ENCODE data around the gene INPP5E.

The INPP5E gene

GRCh38 chr9:136434580-136435169 lies 5.0 kb downstream of the INPP5E start:
- H3K27ac ChIP-seq = no peak overlapping the region
- no peaks in the 10 kb centered on the region for H3K36me3 ChIP-seq (ENCODE audit: control insufficient read depth, insufficient read depth, low read length)
- no peaks in the 10 kb centered on the region for H3K9me3 ChIP-seq (ENCODE audit: control insufficient read depth, low read length)
- H3K27me3 ChIP-seq (ENCODE audit: control insufficient read depth, insufficient read depth, low read length) = no peaks in the 10 kb centered on the region
- H3K4me3 ChIP-seq (ENCODE audit: low read depth, low read length) = no peak overlapping the region
- H3K79me2 ChIP-seq = peaks cover 2% of the 10 kb centered on the region
- no peak overlapping the region for H2AFZ ChIP-seq
- no peak overlapping the region for H3K9ac ChIP-seq
- no peaks in the 10 kb centered on the region for H3K4me1 ChIP-seq
- no peak for TF ChIP-seq CTCF (IDR thresholded peaks at IDR 0.05)
- H3K4me2 ChIP-seq (ENCODE audit: low read length) = no peak overlapping the region

- Histone ChIP-seq H3K4me2 (ENCODE audit: low read length) (no peak overlapping the region), H3K79me2 (peaks cover 2% of the 10 kb centered on the region), H3K4me3 (ENCODE audit: low read depth, low read length) (no peak overlapping the region), H3K27ac (no peak overlapping the region), H3K36me3 (ENCODE audit: control insufficient read depth, insufficient read depth, low read length) (no peaks in the 10 kb centered on the region), H3K9me3 (ENCODE audit: control insufficient read depth, low read length) (no peaks in the 10 kb centered on the region), H2AFZ (no peak overlapping the region), H3K9ac (no peak overlapping the region), H3K27me3 (ENCODE audit: control insufficient read depth, insufficient read depth, low read length) (no peaks in the 10 kb centered on the region), H3K4me1 (no peaks in the 10 kb centered on the region)
- no peak for TF ChIP-seq CTCF (IDR thresholded peaks at IDR 0.05)
These were observed 5.6 kb downstream of the INPP5E start for GRCh38 chr9:136433849-136434579.

GRCh38 chr9:136433043-136433715 lies 6.5 kb downstream of the INPP5E start:
- no peak for TF ChIP-seq CTCF (IDR thresholded peaks at IDR 0.05)
- Histone ChIP-seq H2AFZ (no peak overlapping the region), H3K9ac (no peak overlapping the region), H3K27ac (no peak overlapping the region), H3K4me2 (ENCODE audit: low read length) (no peak overlapping the region), H3K4me3 (ENCODE audit: low read depth, low read length) (no peak overlapping the region), H3K4me1 (no peaks in the 10 kb centered on the region), H3K9me3 (ENCODE audit: control insufficient read depth, low read length) (no peaks in the 10 kb centered on the region), H3K27me3 (ENCODE audit: control insufficient read depth, insufficient read depth, low read length) (no peaks in the 10 kb centered on the region), H3K36me3 (ENCODE audit: control insufficient read depth, insufficient read depth, low read length) (no peaks in the 10 kb centered on the region), H3K79me2 (peaks cover 2% of the 10 kb centered on the region)

GRCh38 chr9:136432591-136432990 lies 7.1 kb downstream of the INPP5E start:
- H3K4me1 ChIP-seq = no peaks in the 10 kb centered on the region
- no peak overlapping the region for H2AFZ ChIP-seq
- no peaks in the 10 kb centered on the region for H3K36me3 ChIP-seq (ENCODE audit: control insufficient read depth, insufficient read depth, low read length)
- no peak overlapping the region for H3K4me2 ChIP-seq (ENCODE audit: low read length)
- no peaks in the 10 kb centered on the region for H3K9me3 ChIP-seq (ENCODE audit: control insufficient read depth, low read length)
- H3K27me3 ChIP-seq (ENCODE audit: control insufficient read depth, insufficient read depth, low read length) = no peaks in the 10 kb centered on the region
- no peak overlapping the region for H3K4me3 ChIP-seq (ENCODE audit: low read depth, low read length)
- H3K79me2 ChIP-seq = peaks cover 1% of the 10 kb centered on the region
- no peak for TF ChIP-seq CTCF (IDR thresholded peaks at IDR 0.05)
- H3K27ac ChIP-seq = no peak overlapping the region
- H3K9ac ChIP-seq = no peak overlapping the region
